Neural progenitor cell (in vitro differentiated cells): ENCODE results near the gene SUGCT. TPM values are rescaled to one million over a fixed set of nuclear protein-coding genes. Genes with fewer than 3 reads are reported as not detected.

ENCODE experiments used
- DNase-seq: peaks from one replicate; pipeline ENCODE4 v3.0.0-alpha.2; 2016; ENCODE audit warnings: low spot score
- H2AFZ ChIP-seq: fragments of 200-600 bp; sonication (generic); replicated peaks from 2 replicates; pipeline ENCODE4 v1.6.1; 2016; ENCODE audit warnings: antibody characterized with exemption
- H3F3A ChIP-seq: fragments of 200-600 bp; sonication (generic); 2 replicates; pipeline ENCODE4 v1.6.1; 2016; ENCODE audit warnings: antibody characterized with exemption, low read depth
- H3K27ac ChIP-seq: fragments of 200-600 bp; sonication (generic); 2 replicates; pipeline ENCODE4 v1.5.1; 2016; ENCODE audit warnings: mild to moderate bottlenecking
- H3K27me3 ChIP-seq: fragments of 200-600 bp; sonication (generic); 2 replicates; pipeline ENCODE4 v1.6.1; 2016; ENCODE audit warnings: mild to moderate bottlenecking, moderate library complexity
- H3K36me3 ChIP-seq: fragments of 200-600 bp; sonication (generic); 2 replicates; pipeline ENCODE4 v1.5.1; 2016
- H3K4me1 ChIP-seq: fragments of 200-600 bp; sonication (generic); 2 replicates; pipeline ENCODE4 v1.6.1; 2016; ENCODE audit warnings: mixed run types
- H3K4me2 ChIP-seq: fragments of 200-600 bp; sonication (generic); 2 replicates; pipeline ENCODE4 v1.6.1; 2016
- H3K4me3 ChIP-seq: fragments of 200-600 bp; sonication (generic); 2 replicates; pipeline ENCODE4 v1.5.1; 2016
- H3K79me2 ChIP-seq: fragments of 200-600 bp; sonication (generic); 2 replicates; pipeline ENCODE4 v1.6.1; 2016; ENCODE audit warnings: low read depth
- H3K9ac ChIP-seq: fragments of 200-600 bp; sonication (generic); 2 replicates; pipeline ENCODE4 v1.6.1; 2016
- H3K9me3 ChIP-seq: fragments of 200-600 bp; sonication (generic); 2 replicates; pipeline ENCODE4 v1.5.1; 2016; ENCODE audit warnings: low read depth
- H4K20me1 ChIP-seq: fragments of 200-600 bp; sonication (generic); 2 replicates; pipeline ENCODE4 v1.6.1; 2016; ENCODE audit warnings: low read depth
- H3K27ac Mint-ChIP-seq: 3 replicates; pipeline ENCODE4 v1.8.0; 2021; ENCODE audit warnings: mixed read lengths
- H3K27me3 Mint-ChIP-seq: 2 replicates; pipeline ENCODE4 v1.8.0; 2022; ENCODE audit warnings: low read depth, mild to moderate bottlenecking, inconsistent platforms, moderate library complexity, mixed read lengths; ENCODE audit not compliant: insufficient read depth
- H3K36me3 Mint-ChIP-seq: 3 replicates; pipeline ENCODE4 v1.8.0; 2021; ENCODE audit warnings: mixed read lengths
- H3K4me1 Mint-ChIP-seq: 3 replicates; pipeline ENCODE4 v1.8.0; 2021; ENCODE audit warnings: mixed read lengths
- H3K4me3 Mint-ChIP-seq: 3 replicates; pipeline ENCODE4 v1.8.0; 2021; ENCODE audit warnings: mild to moderate bottlenecking, moderate library complexity, mixed read lengths
- H3K9me3 Mint-ChIP-seq: 3 replicates; pipeline ENCODE4 v1.8.0; 2020; ENCODE audit warnings: mixed read lengths
- EZH2 ChIP-seq: fragments of 200-600 bp; sonication (generic); IDR thresholded peaks from 2 replicates; pipeline ENCODE4 v1.6.1; 2017; ENCODE audit warnings: antibody characterized with exemption, mild to moderate bottlenecking, moderate library complexity
- EZH2phosphoT487 ChIP-seq: fragments of 200-600 bp; sonication (generic); IDR thresholded peaks from 2 replicates; pipeline ENCODE4 v1.6.1; 2017; ENCODE audit warnings: antibody characterized with exemption
- total RNA-seq: library from RNA; depleted of rRNA; stranded (reverse); fragments of >200 nt; gene quantifications from 2 replicates; pipeline ENCODE4 v1.2.3, GENCODE V29; 2015; ENCODE audit warnings: low replicate concordance
- TF ChIP-seq, protein P1 (sequence below): fragments of 200-600 bp; sonication (generic); IDR thresholded peaks from 2 replicates; pipeline ENCODE4 v1.5.1; 2017; ENCODE audit warnings: antibody characterized with exemption, mild to moderate bottlenecking

Gene SUGCT
- total RNA-seq, 1 donor from 2014 or later, result 10.1 TPM

DNA sequence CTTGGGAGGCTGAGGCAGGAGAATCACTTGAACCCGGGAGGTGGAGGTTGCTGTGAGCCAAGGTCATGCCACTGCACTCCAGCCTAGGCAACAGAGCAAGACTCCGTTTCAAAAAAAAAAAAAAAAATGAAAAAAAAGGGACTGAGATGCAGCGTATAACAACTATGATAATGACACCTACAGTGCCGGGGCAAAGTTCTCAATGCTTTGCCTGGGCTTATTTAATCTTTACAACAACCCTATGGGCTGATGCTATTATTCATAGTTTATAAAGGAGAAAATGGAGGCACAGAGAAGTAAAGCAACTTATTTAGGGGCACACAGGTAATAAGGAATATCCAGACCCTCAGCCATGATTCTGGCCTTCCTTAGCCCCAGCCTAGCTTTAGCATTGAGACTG lies 47.6 kb downstream of the SUGCT start:
- H3K4me3 Mint-ChIP-seq, result no peak overlapping the region
- Histone ChIP-seq H3K9me3 (no peaks in the 10 kb centered on the region), H3K36me3 (no peaks in the 10 kb centered on the region), H3K4me2 (no peak overlapping the region), H3F3A (no peaks in the 10 kb centered on the region), H2AFZ (no peak overlapping the region), H3K4me3 (no peak overlapping the region), H3K4me1 (no peaks in the 10 kb centered on the region), H3K79me2 (no peaks in the 10 kb centered on the region), H3K9ac (no peak overlapping the region), H3K27ac (no peak overlapping the region), H4K20me1 (no peaks in the 10 kb centered on the region), H3K27me3 (no peaks in the 10 kb centered on the region)
- no peak overlapping the region for H3K27ac Mint-ChIP-seq
- no peak for DNase-seq
- H3K9me3 Mint-ChIP-seq, result no peaks in the 10 kb centered on the region
- no peaks in the 10 kb centered on the region for H3K36me3 Mint-ChIP-seq
- TF ChIP-seq EZH2 (no peak), EZH2phosphoT487 (no peak)
- TF ChIP-seq, protein P1, sequence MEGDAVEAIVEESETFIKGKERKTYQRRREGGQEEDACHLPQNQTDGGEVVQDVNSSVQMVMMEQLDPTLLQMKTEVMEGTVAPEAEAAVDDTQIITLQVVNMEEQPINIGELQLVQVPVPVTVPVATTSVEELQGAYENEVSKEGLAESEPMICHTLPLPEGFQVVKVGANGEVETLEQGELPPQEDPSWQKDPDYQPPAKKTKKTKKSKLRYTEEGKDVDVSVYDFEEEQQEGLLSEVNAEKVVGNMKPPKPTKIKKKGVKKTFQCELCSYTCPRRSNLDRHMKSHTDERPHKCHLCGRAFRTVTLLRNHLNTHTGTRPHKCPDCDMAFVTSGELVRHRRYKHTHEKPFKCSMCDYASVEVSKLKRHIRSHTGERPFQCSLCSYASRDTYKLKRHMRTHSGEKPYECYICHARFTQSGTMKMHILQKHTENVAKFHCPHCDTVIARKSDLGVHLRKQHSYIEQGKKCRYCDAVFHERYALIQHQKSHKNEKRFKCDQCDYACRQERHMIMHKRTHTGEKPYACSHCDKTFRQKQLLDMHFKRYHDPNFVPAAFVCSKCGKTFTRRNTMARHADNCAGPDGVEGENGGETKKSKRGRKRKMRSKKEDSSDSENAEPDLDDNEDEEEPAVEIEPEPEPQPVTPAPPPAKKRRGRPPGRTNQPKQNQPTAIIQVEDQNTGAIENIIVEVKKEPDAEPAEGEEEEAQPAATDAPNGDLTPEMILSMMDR, result no peak
- H3K4me1 Mint-ChIP-seq, result no peaks in the 10 kb centered on the region
- no peaks in the 10 kb centered on the region for H3K27me3 Mint-ChIP-seq

DNA sequence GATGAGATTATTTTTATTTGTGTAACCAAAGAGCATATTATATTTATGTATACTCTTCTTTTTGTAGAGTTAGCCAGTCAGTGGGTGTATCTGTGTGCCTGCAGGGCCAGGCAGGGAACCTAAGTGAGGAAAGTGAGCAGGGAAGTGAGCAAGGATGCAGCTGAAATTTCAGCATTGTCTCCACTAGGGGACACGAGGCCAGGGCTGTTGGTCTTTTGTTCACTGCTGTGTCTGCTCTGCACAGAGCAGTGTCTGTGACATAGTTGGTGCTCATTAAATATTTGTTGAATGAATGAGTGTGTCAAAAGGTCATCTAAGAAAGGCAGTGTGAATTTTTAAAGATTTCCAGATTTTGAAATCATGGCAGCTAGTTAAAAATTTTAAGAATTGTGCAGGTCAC lies 51.8 kb downstream of the SUGCT start:
- Histone ChIP-seq H3K79me2 (no peaks in the 10 kb centered on the region), H3K27ac (no peak overlapping the region), H2AFZ (no peak overlapping the region), H3K36me3 (no peaks in the 10 kb centered on the region), H3K9ac (no peak overlapping the region), H3K9me3 (no peaks in the 10 kb centered on the region), H3K4me3 (no peak overlapping the region), H3K4me2 (no peak overlapping the region), H3K4me1 (no peaks in the 10 kb centered on the region), H3F3A (no peaks in the 10 kb centered on the region), H3K27me3 (no peaks in the 10 kb centered on the region), H4K20me1 (no peaks in the 10 kb centered on the region)
- Mint-ChIP-seq H3K4me1 (no peaks in the 10 kb centered on the region), H3K36me3 (no peaks in the 10 kb centered on the region), H3K4me3 (no peak overlapping the region), H3K9me3 (no peaks in the 10 kb centered on the region), H3K27ac (no peak overlapping the region), H3K27me3 (no peaks in the 10 kb centered on the region)
- TF ChIP-seq, protein P1, result no peak
- TF ChIP-seq EZH2 (no peak), EZH2phosphoT487 (no peak)
- DNase-seq, result no peak

DNA sequence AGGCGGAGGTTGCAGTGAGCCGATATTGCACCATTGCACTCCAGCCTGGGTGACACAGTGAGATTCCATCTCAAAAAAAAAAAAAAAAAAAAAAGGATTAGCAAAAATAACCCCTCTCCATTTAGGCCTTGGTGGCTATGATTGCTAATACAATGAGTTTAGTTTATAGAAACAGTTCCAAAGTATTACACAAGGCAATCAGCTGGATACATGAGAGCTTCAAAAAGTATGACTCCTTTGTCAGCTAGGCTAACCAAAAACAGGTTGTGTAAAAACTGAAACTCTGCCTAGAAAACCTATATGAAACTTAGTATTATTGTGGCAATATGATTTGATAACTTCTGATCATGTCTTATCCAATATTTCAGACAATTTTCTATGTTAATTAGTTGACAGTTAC lies 57.2 kb downstream of the SUGCT start:
- H3K4me3 Mint-ChIP-seq, result no peak overlapping the region
- H3K27me3 Mint-ChIP-seq, result no peaks in the 10 kb centered on the region

More for the DNA sequence above, 57.2 kb downstream of the SUGCT start:
- H3K36me3 ChIP-seq, result no peaks in the 10 kb centered on the region
- no peak overlapping the region for H3K4me3 ChIP-seq
- H3F3A ChIP-seq, result no peaks in the 10 kb centered on the region
- H3K27ac Mint-ChIP-seq, result no peak overlapping the region
- TF ChIP-seq, protein P1, result no peak
- TF ChIP-seq EZH2phosphoT487, result no peak
- TF ChIP-seq EZH2, result no peak
- DNase-seq, result no peak
- no peaks in the 10 kb centered on the region for H3K9me3 ChIP-seq
- no peaks in the 10 kb centered on the region for H3K4me1 Mint-ChIP-seq
- no peak overlapping the region for H3K27ac ChIP-seq
- H3K9me3 Mint-ChIP-seq, result no peaks in the 10 kb centered on the region
- no peaks in the 10 kb centered on the region for H3K27me3 ChIP-seq
- H3K9ac ChIP-seq, result no peak overlapping the region
- no peak overlapping the region for H2AFZ ChIP-seq
- no peak overlapping the region for H3K4me2 ChIP-seq
- H3K79me2 ChIP-seq, result no peaks in the 10 kb centered on the region
- H4K20me1 ChIP-seq, result no peaks in the 10 kb centered on the region
- no peaks in the 10 kb centered on the region for H3K4me1 ChIP-seq
- no peaks in the 10 kb centered on the region for H3K36me3 Mint-ChIP-seq
